Neural cell (in vitro differentiated cells): ENCODE measurements around the gene ARSB.

Experiments used
- CTCF ChIP-seq: fragments of 450-650 bp; IDR thresholded peaks from 2 replicates; pipeline ENCODE4 v1.5.1; 2014; ENCODE audit warnings: antibody characterized with exemption, mild to moderate bottlenecking, moderate library complexity; ENCODE audit not compliant: poor library complexity, severe bottlenecking
- EP300 ChIP-seq: fragments of 450-650 bp; conservative IDR thresholded peaks from 2 replicates; pipeline ENCODE4 v1.6.1; 2014; ENCODE audit warnings: antibody characterized with exemption, mild to moderate bottlenecking, moderate library complexity; ENCODE audit not compliant: poor library complexity, severe bottlenecking
- EZH2 ChIP-seq: fragments of 200-600, 300-800 bp; shearing (Covaris generic), sonication (generic); IDR thresholded peaks from 2 replicates; pipeline ENCODE4 v1.6.1; 2014; ENCODE audit warnings: antibody characterized with exemption, low read length, borderline replicate concordance, mild to moderate bottlenecking; ENCODE audit not compliant: insufficient read depth, poor library complexity, severe bottlenecking
- MXI1 ChIP-seq: fragments of 450-650 bp; conservative IDR thresholded peaks from 2 replicates; pipeline ENCODE4 v1.6.1; 2014; ENCODE audit warnings: antibody characterized with exemption, mild to moderate bottlenecking; ENCODE audit not compliant: poor library complexity, severe bottlenecking
- POLR2AphosphoS5 ChIP-seq: IDR thresholded peaks from 2 replicates; pipeline ENCODE4 v1.6.1; 2012
- SMC3 ChIP-seq: fragments of 450-650 bp; conservative IDR thresholded peaks from 2 replicates; pipeline ENCODE4 v1.6.1; 2014; ENCODE audit warnings: antibody characterized with exemption, mild to moderate bottlenecking, moderate library complexity; ENCODE audit not compliant: poor library complexity
- TAF1 ChIP-seq: IDR thresholded peaks from 2 replicates; pipeline ENCODE4 v1.6.1; 2012; ENCODE audit warnings: low read depth

GRCh38 chr5:78843436-78843835, 141.7 kb downstream of the ARSB start:
- TF ChIP-seq EZH2 (no peak), CTCF (no peak), POLR2AphosphoS5 (no peak), MXI1 (no peak), EP300 (no peak), TAF1 (no peak), SMC3 (no peak)
